SU-DHL-6 (cell line): ENCODE measurements around the gene CLEC16A.

Experiments used
- H2AFZ ChIP-seq: fragments of 200-600 bp; sonication (generic); 2 replicates; pipeline ENCODE4 v1.6.1; 2014; ENCODE audit warnings: low read depth, mild to moderate bottlenecking, moderate library complexity, mixed read lengths, antibody characterized with exemption, low read length; ENCODE audit not compliant: severe bottlenecking
- H3F3A ChIP-seq: fragments of 200-600 bp; shearing (Covaris generic); 2 replicates; pipeline ENCODE4 v1.6.0; 2016; ENCODE audit warnings: antibody characterized with exemption, mild to moderate bottlenecking; ENCODE audit not compliant: insufficient read depth
- H3K27ac ChIP-seq: fragments of 200-600 bp; sonication (generic); 2 replicates; pipeline ENCODE4 v1.5.1; 2016; ENCODE audit warnings: low read depth, mild to moderate bottlenecking, low read length, moderate library complexity, mixed read lengths
- H3K27me3 ChIP-seq: fragments of 200-600 bp; sonication (generic), shearing (Covaris generic); 2 replicates; pipeline ENCODE4 v1.6.0; 2014; ENCODE audit warnings: mild to moderate bottlenecking, low read length
- H3K36me3 ChIP-seq: fragments of 200-600 bp; sonication (generic); 2 replicates; pipeline ENCODE4 v1.6.1; 2014; ENCODE audit warnings: mild to moderate bottlenecking, low read length, mixed read lengths
- H3K4me2 ChIP-seq: fragments of 300-600, 200-600 bp; shearing (Covaris generic), sonication (generic); 2 replicates; pipeline ENCODE4 v1.6.0; 2014; ENCODE audit warnings: low read length, low read depth, mild to moderate bottlenecking; ENCODE audit not compliant: poor library complexity, severe bottlenecking
- H3K4me3 ChIP-seq: fragments of 200-600 bp; sonication (generic); 2 replicates; pipeline ENCODE4 v1.5.1; 2014; ENCODE audit warnings: antibody characterized with exemption, low read length, mild to moderate bottlenecking, mixed read lengths; ENCODE audit not compliant: insufficient read depth, poor library complexity, severe bottlenecking
- H3K79me2 ChIP-seq: fragments of 200-600 bp; sonication (generic); 2 replicates; pipeline ENCODE4 v1.6.1; 2014; ENCODE audit warnings: mild to moderate bottlenecking, low read length, moderate library complexity; ENCODE audit not compliant: insufficient read depth
- H3K9ac ChIP-seq: fragments of 200-600 bp; sonication (generic); 2 replicates; pipeline ENCODE4 v1.7.0; 2014; ENCODE audit warnings: mild to moderate bottlenecking, low read length
- H3K9me2 ChIP-seq: fragments of 200-600 bp; sonication (generic); replicated peaks from 2 replicates; pipeline ENCODE4 v1.6.1; 2014; ENCODE audit warnings: low read length; ENCODE audit not compliant: insufficient read depth
- H3K9me3 ChIP-seq: fragments of 200-600 bp; sonication (generic); 2 replicates; pipeline ENCODE4 v1.6.1; 2014; ENCODE audit warnings: low read length, mixed read lengths; ENCODE audit not compliant: insufficient read depth
- H4K20me1 ChIP-seq: fragments of 200-600 bp; sonication (generic); 2 replicates; pipeline ENCODE4 v1.6.1; 2014; ENCODE audit warnings: low read depth, mild to moderate bottlenecking, antibody characterized with exemption, low read length, moderate library complexity, mixed read lengths
- CTCF ChIP-seq: fragments of 200-600 bp; sonication (generic); IDR thresholded peaks from one replicate; pipeline ENCODE4 v1.5.1; 2017; ENCODE audit warnings: antibody characterized with exemption, mild to moderate bottlenecking, low read length, moderate library complexity; ENCODE audit not compliant: insufficient read depth, poor library complexity, severe bottlenecking
- EZH2phosphoT487 ChIP-seq: fragments of 200-600 bp; sonication (generic), shearing (Covaris generic); conservative IDR thresholded peaks from 2 replicates; pipeline ENCODE4 v1.6.1; 2018; ENCODE audit warnings: mild to moderate bottlenecking, antibody characterized with exemption, low read length, moderate library complexity, mixed read lengths

CLEC16A gene

DNA sequence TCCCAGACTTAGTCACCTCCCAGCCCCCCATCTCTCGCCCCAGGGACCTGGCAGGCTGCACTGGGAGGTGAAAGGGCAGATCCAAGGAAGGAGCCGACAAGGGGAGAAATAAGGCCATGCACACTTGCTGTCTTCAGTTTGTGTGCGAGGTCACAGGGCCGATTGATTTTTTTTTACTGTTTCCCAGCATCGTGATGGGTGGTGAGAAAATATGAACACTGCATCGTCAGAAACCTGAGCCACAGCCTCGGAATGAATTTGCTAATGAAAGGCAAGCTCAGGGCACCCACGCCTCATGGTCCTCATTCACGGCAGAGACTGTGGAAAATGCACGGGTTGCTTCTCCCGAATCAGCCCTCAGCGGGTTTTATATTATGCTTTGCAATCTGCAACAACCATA lies 213.7 kb downstream of the CLEC16A start:
- Histone ChIP-seq H2AFZ (no peak overlapping the region), H3K27ac (no peak overlapping the region), H3K27me3 (no peaks in the 10 kb centered on the region), H3F3A (no peaks in the 10 kb centered on the region), H3K79me2 (no peaks in the 10 kb centered on the region), H3K9me3 (no peaks in the 10 kb centered on the region), H3K4me2 (no peak overlapping the region), H3K9me2 (no peaks in the 10 kb centered on the region), H3K4me3 (no peak overlapping the region), H4K20me1 (no peaks in the 10 kb centered on the region), H3K9ac (no peak overlapping the region), H3K36me3 (no peaks in the 10 kb centered on the region)
- no peak for TF ChIP-seq CTCF
- no peak for TF ChIP-seq EZH2phosphoT487

DNA sequence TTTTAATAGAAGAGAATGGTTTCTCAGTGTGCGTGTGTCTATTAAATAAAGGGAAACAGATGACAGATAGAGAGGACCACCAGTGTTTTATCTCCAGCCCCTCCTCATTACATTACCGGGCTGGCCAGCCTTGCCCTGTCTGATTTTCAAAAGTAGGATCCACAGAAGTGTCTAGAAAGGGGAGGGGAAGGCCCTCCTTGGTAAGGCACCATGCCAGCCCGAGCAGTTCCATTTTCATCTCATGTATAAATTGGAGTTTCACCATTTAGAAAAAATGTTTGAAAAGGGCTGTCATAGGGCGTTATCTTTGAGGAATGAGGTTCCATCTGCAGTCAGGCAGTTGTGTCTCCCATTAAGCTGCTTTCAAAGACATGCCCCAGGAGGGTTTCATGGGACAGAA lies 214.9 kb downstream of the CLEC16A start:
- Histone ChIP-seq H3F3A (no peaks in the 10 kb centered on the region), H4K20me1 (no peaks in the 10 kb centered on the region), H3K27ac (no peak overlapping the region), H2AFZ (no peak overlapping the region), H3K4me3 (no peak overlapping the region), H3K9me3 (no peaks in the 10 kb centered on the region), H3K9me2 (no peaks in the 10 kb centered on the region), H3K36me3 (no peaks in the 10 kb centered on the region), H3K27me3 (no peaks in the 10 kb centered on the region), H3K9ac (no peak overlapping the region), H3K79me2 (no peaks in the 10 kb centered on the region), H3K4me2 (no peak overlapping the region)
- no peak for TF ChIP-seq EZH2phosphoT487
- no peak for TF ChIP-seq CTCF

DNA sequence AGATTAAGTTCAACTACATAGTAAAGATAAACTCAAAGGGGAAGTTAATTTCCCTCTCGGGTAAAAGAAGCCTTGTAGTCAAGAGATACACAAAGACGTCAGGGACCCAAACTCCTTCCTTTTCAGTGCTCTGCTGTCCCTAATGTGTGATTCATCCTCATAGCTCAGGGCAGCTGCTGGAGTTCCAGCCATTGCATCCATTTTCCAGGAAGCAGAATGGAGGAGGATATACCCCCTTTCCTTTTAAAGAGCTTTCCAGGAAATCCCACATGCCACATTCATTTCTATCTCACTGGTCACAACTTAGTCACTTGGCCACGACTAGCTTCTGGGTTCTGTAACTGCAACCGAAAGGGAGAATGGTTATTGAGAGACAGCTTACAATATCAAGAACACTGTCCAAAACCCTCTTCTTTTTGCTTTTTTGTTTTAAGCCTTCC lies 216.3 kb downstream of the CLEC16A start:
- no peak overlapping the region for H3K27ac ChIP-seq
- no peak for TF ChIP-seq CTCF
- TF ChIP-seq EZH2phosphoT487, result no peak
- H3K4me3 ChIP-seq, result no peak overlapping the region
- no peak overlapping the region for H2AFZ ChIP-seq
- H3K9me2 ChIP-seq, result no peaks in the 10 kb centered on the region
- H4K20me1 ChIP-seq, result no peaks in the 10 kb centered on the region
- no peaks in the 10 kb centered on the region for H3K36me3 ChIP-seq
- H3K4me2 ChIP-seq, result no peak overlapping the region
- no peak overlapping the region for H3K9ac ChIP-seq
- H3K9me3 ChIP-seq, result no peaks in the 10 kb centered on the region
- H3F3A ChIP-seq, result no peaks in the 10 kb centered on the region
- H3K27me3 ChIP-seq, result no peaks in the 10 kb centered on the region
- H3K79me2 ChIP-seq, result no peaks in the 10 kb centered on the region

DNA sequence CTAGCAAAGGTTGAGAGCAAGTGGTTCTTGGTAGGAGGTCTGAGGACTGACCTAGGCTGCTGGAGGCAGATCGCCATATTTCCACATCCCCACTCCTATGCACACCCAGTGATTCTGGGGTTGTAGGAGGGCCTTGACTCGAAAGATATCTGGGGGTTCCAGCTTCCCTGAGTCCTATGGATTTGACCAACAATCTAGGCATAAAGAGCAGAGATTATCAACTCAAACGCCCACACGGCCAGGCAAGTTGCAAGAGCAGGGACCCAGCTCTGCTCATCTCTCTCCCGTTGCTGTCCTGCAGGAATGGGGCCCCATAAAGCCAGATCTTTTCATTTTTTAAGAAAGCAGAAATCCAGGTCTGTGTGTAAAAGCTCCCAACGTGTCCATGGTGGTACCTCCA lies 217.1 kb downstream of the CLEC16A start:
- H3F3A ChIP-seq, result no peaks in the 10 kb centered on the region
- H3K36me3 ChIP-seq, result no peaks in the 10 kb centered on the region
- no peak overlapping the region for H3K4me3 ChIP-seq
- H3K9me2 ChIP-seq, result no peaks in the 10 kb centered on the region
- H3K9ac ChIP-seq, result no peak overlapping the region
- H3K4me2 ChIP-seq, result no peak overlapping the region
- H2AFZ ChIP-seq, result no peak overlapping the region
- no peaks in the 10 kb centered on the region for H3K9me3 ChIP-seq
- no peaks in the 10 kb centered on the region for H4K20me1 ChIP-seq
- H3K79me2 ChIP-seq, result no peaks in the 10 kb centered on the region
- no peak overlapping the region for H3K27ac ChIP-seq
- TF ChIP-seq EZH2phosphoT487 (no peak), CTCF (no peak)
- H3K27me3 ChIP-seq, result no peaks in the 10 kb centered on the region
